ENCODE data around the gene CEP295NL.

DNA sequence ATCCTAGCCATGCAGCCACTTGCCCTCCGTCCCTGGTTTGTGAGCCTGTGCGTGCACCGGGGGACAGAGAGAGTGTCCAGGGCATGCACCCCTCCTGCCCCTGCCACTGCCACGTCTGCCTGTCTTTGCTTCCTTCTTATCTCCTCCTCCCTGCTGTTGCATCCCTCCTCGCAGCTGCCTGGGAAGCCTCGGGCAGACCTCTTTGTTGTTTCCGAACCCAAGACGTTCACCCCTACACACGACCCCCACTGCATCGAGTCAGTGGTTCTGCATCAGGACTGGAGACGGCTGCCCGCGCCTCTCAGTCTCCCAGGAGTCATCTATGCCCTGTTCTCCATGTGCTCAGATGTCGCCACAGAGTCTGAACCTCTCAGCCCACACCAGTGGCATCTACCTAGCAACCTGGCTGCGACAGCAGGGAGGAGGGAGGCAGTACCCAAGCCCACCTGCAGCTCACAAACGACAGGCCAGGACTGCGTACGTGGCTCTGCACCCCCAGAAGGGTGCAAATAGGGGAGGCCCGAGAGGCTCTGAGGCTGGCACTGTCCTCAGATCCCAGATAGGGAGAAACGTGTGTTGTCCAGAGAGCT, 17.0 kb upstream of the CEP295NL start:
- TF ChIP-seq, protein P1, sequence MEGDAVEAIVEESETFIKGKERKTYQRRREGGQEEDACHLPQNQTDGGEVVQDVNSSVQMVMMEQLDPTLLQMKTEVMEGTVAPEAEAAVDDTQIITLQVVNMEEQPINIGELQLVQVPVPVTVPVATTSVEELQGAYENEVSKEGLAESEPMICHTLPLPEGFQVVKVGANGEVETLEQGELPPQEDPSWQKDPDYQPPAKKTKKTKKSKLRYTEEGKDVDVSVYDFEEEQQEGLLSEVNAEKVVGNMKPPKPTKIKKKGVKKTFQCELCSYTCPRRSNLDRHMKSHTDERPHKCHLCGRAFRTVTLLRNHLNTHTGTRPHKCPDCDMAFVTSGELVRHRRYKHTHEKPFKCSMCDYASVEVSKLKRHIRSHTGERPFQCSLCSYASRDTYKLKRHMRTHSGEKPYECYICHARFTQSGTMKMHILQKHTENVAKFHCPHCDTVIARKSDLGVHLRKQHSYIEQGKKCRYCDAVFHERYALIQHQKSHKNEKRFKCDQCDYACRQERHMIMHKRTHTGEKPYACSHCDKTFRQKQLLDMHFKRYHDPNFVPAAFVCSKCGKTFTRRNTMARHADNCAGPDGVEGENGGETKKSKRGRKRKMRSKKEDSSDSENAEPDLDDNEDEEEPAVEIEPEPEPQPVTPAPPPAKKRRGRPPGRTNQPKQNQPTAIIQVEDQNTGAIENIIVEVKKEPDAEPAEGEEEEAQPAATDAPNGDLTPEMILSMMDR (IDR thresholded peaks at IDR 0.05; ENCODE audit: insufficient read depth, low read depth, low read length) = no peak
- TF ChIP-seq EZH2 (IDR thresholded peaks at IDR 0.05; ENCODE audit: insufficient read depth, low read length) = no peak
